ENCODE results near the gene HDAC4. TPM values are rescaled to one million over a fixed set of nuclear protein-coding genes. Genes with fewer than 3 reads are reported as not detected.

HDAC4 gene
- total RNA-seq, 1 donor from 2014 or later = 11.8 TPM

GRCh38 chr2:239075918-239076758 lies 324.7 kb downstream of the HDAC4 start:
- TF ChIP-seq EZH2 (IDR thresholded peaks at IDR 0.05; ENCODE audit: insufficient read depth, low read length) (no peak), CTCF (IDR thresholded peaks at IDR 0.05; ENCODE audit: insufficient read depth, low read depth, low read length) (no peak)
- Mint-ChIP-seq H3K36me3 (ENCODE audit: low read depth, unreplicated experiment) (peaks cover 16% of the 10 kb centered on the region), H3K27ac (ENCODE audit: unreplicated experiment) (no peak overlapping the region), H3K9me3 (ENCODE audit: unreplicated experiment) (peaks cover 2% of the 10 kb centered on the region), H3K27me3 (ENCODE audit: low read depth, unreplicated experiment) (peaks cover 3% of the 10 kb centered on the region), H3K4me1 (ENCODE audit: low read depth, unreplicated experiment) (no peaks in the 10 kb centered on the region), H3K4me3 (ENCODE audit: unreplicated experiment) (no peak overlapping the region)
- Histone ChIP-seq H3K36me3 (ENCODE audit: insufficient read depth, low read length) (no peaks in the 10 kb centered on the region), H3K27ac (ENCODE audit: low read depth, low read length) (no peak overlapping the region), H3K79me2 (ENCODE audit: insufficient read depth, low read length) (no peaks in the 10 kb centered on the region), H3K4me1 (ENCODE audit: insufficient read depth, low read length) (no peaks in the 10 kb centered on the region), H4K20me1 (ENCODE audit: insufficient read depth, low read length) (no peaks in the 10 kb centered on the region), H3K9ac (ENCODE audit: low read length) (no peak overlapping the region), H3K4me2 (ENCODE audit: low read length) (no peak overlapping the region), H2AFZ (ENCODE audit: low read depth, low read length) (no peak overlapping the region), H3K4me3 (ENCODE audit: insufficient read depth, low read depth, low read length) (no peak overlapping the region), H3K9me3 (ENCODE audit: insufficient read depth, low read depth, low read length) (no peaks in the 10 kb centered on the region), H3K27me3 (ENCODE audit: insufficient read depth, low read length) (no peaks in the 10 kb centered on the region)
- DNase-seq (ENCODE audit: low read depth) (no peak), FAIRE-seq (no peak)

- Histone ChIP-seq H3K27ac (ENCODE audit: low read depth, low read length) (no peak overlapping the region), H2AFZ (ENCODE audit: low read depth, low read length) (no peak overlapping the region), H3K9ac (ENCODE audit: low read length) (no peak overlapping the region), H3K9me3 (ENCODE audit: insufficient read depth, low read depth, low read length) (no peaks in the 10 kb centered on the region), H3K4me2 (ENCODE audit: low read length) (no peak overlapping the region), H3K4me1 (ENCODE audit: insufficient read depth, low read length) (no peaks in the 10 kb centered on the region), H3K4me3 (ENCODE audit: insufficient read depth, low read depth, low read length) (no peak overlapping the region), H4K20me1 (ENCODE audit: insufficient read depth, low read length) (no peaks in the 10 kb centered on the region), H3K27me3 (ENCODE audit: insufficient read depth, low read length) (no peaks in the 10 kb centered on the region), H3K36me3 (ENCODE audit: insufficient read depth, low read length) (no peaks in the 10 kb centered on the region), H3K79me2 (ENCODE audit: insufficient read depth, low read length) (no peaks in the 10 kb centered on the region)
- Mint-ChIP-seq H3K27ac (ENCODE audit: unreplicated experiment) (no peak overlapping the region), H3K27me3 (ENCODE audit: low read depth, unreplicated experiment) (peaks cover 3% of the 10 kb centered on the region), H3K9me3 (ENCODE audit: unreplicated experiment) (peaks cover 2% of the 10 kb centered on the region), H3K4me3 (ENCODE audit: unreplicated experiment) (no peak overlapping the region), H3K4me1 (ENCODE audit: low read depth, unreplicated experiment) (no peaks in the 10 kb centered on the region), H3K36me3 (ENCODE audit: low read depth, unreplicated experiment) (peaks cover 16% of the 10 kb centered on the region)
- no peak for FAIRE-seq
- TF ChIP-seq CTCF (IDR thresholded peaks at IDR 0.05; ENCODE audit: insufficient read depth, low read depth, low read length) (no peak), EZH2 (IDR thresholded peaks at IDR 0.05; ENCODE audit: insufficient read depth, low read length) (no peak)
- DNase-seq (ENCODE audit: low read depth) = no peak
Measured at GRCh38 chr2:239073745-239074530, 326.9 kb downstream of the HDAC4 start.
